Measurements from ENCODE around the gene GMDS.

Gene GMDS

GRCh38 chr6:2179241-2179640 is 66.2 kb downstream of the GMDS start:
- Histone ChIP-seq H3K9ac (ENCODE audit: low read length) (no peak overlapping the region), H3K27ac (ENCODE audit: low read length) (no peak overlapping the region), H3F3A (ENCODE audit: insufficient read depth, low read length) (no peaks in the 10 kb centered on the region), H2AFZ (ENCODE audit: low read length) (no peak overlapping the region), H3K27me3 (replicated peaks; ENCODE audit: insufficient read depth, low read length) (no peaks in the 10 kb centered on the region), H3K4me2 (ENCODE audit: low read depth, low read length) (no peak overlapping the region), H3K9me2 (replicated peaks; ENCODE audit: insufficient read depth, low read length) (no peaks in the 10 kb centered on the region), H3K9me3 (replicated peaks; ENCODE audit: insufficient read depth, low read length) (no peaks in the 10 kb centered on the region), H3K4me1 (ENCODE audit: low read length) (no peaks in the 10 kb centered on the region), H4K20me1 (ENCODE audit: insufficient read depth, low read length) (no peaks in the 10 kb centered on the region), H3K36me3 (replicated peaks; ENCODE audit: insufficient read depth, low read length) (no peaks in the 10 kb centered on the region), H3K79me2 (ENCODE audit: low read length) (no peaks in the 10 kb centered on the region), H3K4me3 (ENCODE audit: low read length) (no peak overlapping the region)
- DNase-seq: no peak
- TF ChIP-seq CTCF (IDR thresholded peaks at IDR 0.05; ENCODE audit: low read length) (no peak), EZH2phosphoT487 (IDR thresholded peaks at IDR 0.05; ENCODE audit: low read length) (no peak), EZH2 (optimal IDR thresholded peaks at IDR 0.05; ENCODE audit: low read depth, low read length) (no peak)

- Histone ChIP-seq H3K9me2 (replicated peaks; ENCODE audit: insufficient read depth, low read length) (no peaks in the 10 kb centered on the region), H3K36me3 (replicated peaks; ENCODE audit: insufficient read depth, low read length) (no peaks in the 10 kb centered on the region), H3K4me3 (ENCODE audit: low read length) (no peak overlapping the region), H3K4me2 (ENCODE audit: low read depth, low read length) (no peak overlapping the region), H3K27me3 (replicated peaks; ENCODE audit: insufficient read depth, low read length) (no peaks in the 10 kb centered on the region), H2AFZ (ENCODE audit: low read length) (no peak overlapping the region), H3K4me1 (ENCODE audit: low read length) (no peaks in the 10 kb centered on the region), H3K9me3 (replicated peaks; ENCODE audit: insufficient read depth, low read length) (no peaks in the 10 kb centered on the region), H3K79me2 (ENCODE audit: low read length) (no peaks in the 10 kb centered on the region), H3F3A (ENCODE audit: insufficient read depth, low read length) (no peaks in the 10 kb centered on the region), H4K20me1 (ENCODE audit: insufficient read depth, low read length) (no peaks in the 10 kb centered on the region), H3K27ac (ENCODE audit: low read length) (no peak overlapping the region), H3K9ac (ENCODE audit: low read length) (no peak overlapping the region)
- no peak for DNase-seq
- TF ChIP-seq EZH2 (optimal IDR thresholded peaks at IDR 0.05; ENCODE audit: low read depth, low read length) (no peak), EZH2phosphoT487 (IDR thresholded peaks at IDR 0.05; ENCODE audit: low read length) (no peak), CTCF (IDR thresholded peaks at IDR 0.05; ENCODE audit: low read length) (no peak)
Observed at GRCh38 chr6:2178125-2178524, 67.3 kb downstream of the GMDS start.

- Histone ChIP-seq H3K36me3 (replicated peaks; ENCODE audit: insufficient read depth, low read length) (no peaks in the 10 kb centered on the region), H3K27me3 (replicated peaks; ENCODE audit: insufficient read depth, low read length) (no peaks in the 10 kb centered on the region), H4K20me1 (ENCODE audit: insufficient read depth, low read length) (no peaks in the 10 kb centered on the region), H2AFZ (ENCODE audit: low read length) (no peak overlapping the region), H3K9me2 (replicated peaks; ENCODE audit: insufficient read depth, low read length) (no peaks in the 10 kb centered on the region), H3K79me2 (ENCODE audit: low read length) (no peaks in the 10 kb centered on the region), H3K4me2 (ENCODE audit: low read depth, low read length) (no peak overlapping the region), H3K9ac (ENCODE audit: low read length) (no peak overlapping the region), H3K27ac (ENCODE audit: low read length) (no peak overlapping the region), H3K9me3 (replicated peaks; ENCODE audit: insufficient read depth, low read length) (no peaks in the 10 kb centered on the region), H3K4me1 (ENCODE audit: low read length) (no peaks in the 10 kb centered on the region), H3F3A (ENCODE audit: insufficient read depth, low read length) (no peaks in the 10 kb centered on the region), H3K4me3 (ENCODE audit: low read length) (no peak overlapping the region)
- TF ChIP-seq EZH2 (optimal IDR thresholded peaks at IDR 0.05; ENCODE audit: low read depth, low read length) (no peak), CTCF (IDR thresholded peaks at IDR 0.05; ENCODE audit: low read length) (no peak), EZH2phosphoT487 (IDR thresholded peaks at IDR 0.05; ENCODE audit: low read length) (no peak)
- DNase-seq: no peak
Observed at GRCh38 chr6:2175825-2176224, 69.6 kb downstream of the GMDS start.
